Naive thymus-derived CD8-positive, alpha-beta T cell (primary cell): ENCODE data around the gene CIDEB. TPM values are rescaled to one million over a fixed set of nuclear protein-coding genes. Genes with fewer than 3 reads are reported as not detected.
A peak's percentile ranks its signal among the peaks of the same experiment; 100 is the strongest.

Experiments
- ATAC-seq, 2 donors: fragments of 150-1000 bp; cut with Tn5 transposase in 1 of 2; sonication (Bioruptor Pico), chemical (Tn5 transposase) in 1 of 2; 1 replicate in 1 of 2; 2 replicates in 1 of 2; pipeline ENCODE4 v1.10.0; 2021; ENCODE audit warnings: mild to moderate bottlenecking in 2 of 2, moderate library complexity in 2 of 2
- POLR2A ChIA-PET: fragments of 350-600 bp; sonication (Branson Sonifier 250); formaldehyde crosslinking; loops from one replicate; lab custom pipeline; 2021; ENCODE audit warnings: antibody characterized with exemption; lab: Charles Lee
- DNase-seq, 10 donors: peaks; one replicate each; pipeline versions ENCODE4 v3.0.0 to v3.0.0-alpha.2; 2020 to 2022
- H3K27ac Mint-ChIP-seq, 10 donors: one replicate each; pipeline ENCODE4 v1.8.0; 2020 to 2022; ENCODE audit warnings: mild to moderate bottlenecking in 10 of 10, mixed read lengths in 10 of 10, moderate library complexity in 4 of 10, inconsistent platforms in 1 of 10
- H3K27me3 Mint-ChIP-seq, 5 donors: one replicate each; pipeline ENCODE4 v1.8.0; 2021 to 2022; ENCODE audit warnings: mixed read lengths in 5 of 5
- H3K36me3 Mint-ChIP-seq, 3 donors: one replicate each; pipeline ENCODE4 v1.8.0; 2020 to 2022; ENCODE audit warnings: mixed read lengths in 3 of 3, mild to moderate bottlenecking in 2 of 3, inconsistent platforms in 1 of 3
- H3K4me1 Mint-ChIP-seq, 4 donors: one replicate each; pipeline ENCODE4 v1.8.0; 2021 to 2022; ENCODE audit warnings: mixed read lengths in 4 of 4
- H3K4me3 Mint-ChIP-seq, 10 donors: one replicate each; pipeline ENCODE4 v1.8.0; 2020 to 2022; ENCODE audit warnings: mild to moderate bottlenecking in 10 of 10, mixed read lengths in 10 of 10, moderate library complexity in 6 of 10, inconsistent platforms in 1 of 10
- H3K9me3 Mint-ChIP-seq, 9 donors: one replicate each; pipeline ENCODE4 v1.8.0; 2020 to 2022; ENCODE audit warnings: mixed read lengths in 9 of 9, mild to moderate bottlenecking in 3 of 9, inconsistent platforms in 1 of 9, moderate library complexity in 1 of 9
- polyA plus RNA-seq, 3 donors: library from polyadenylated mRNA; unstranded; fragments of 300-500 nt; fragmentation: Illumina TruSeq; gene quantifications; one replicate each; pipeline ENCODE4 v1.2.3, GENCODE V29; 2021
- total RNA-seq, 8 experiments: library from RNA in 2 of 8; stranded (reverse) in 2 of 8; gene quantifications; one replicate each; pipeline ENCODE4 v1.2.3 and lab custom pipeline; 2021 to 2026

CIDEB gene
- total and polyA plus RNA-seq, 5 experiments from 2014 or later: 8.6 to 16.1 (median 13.2) TPM

- ATAC-seq: peak; percentile 62 to 74
- Mint-ChIP-seq H3K36me3 (peaks cover 0 to 53% (median 10%) of the 10 kb centered on the region in 3 donors), H3K4me1 (peaks cover 27 to 49% (median 43%) of the 10 kb centered on the region in 4 donors), H3K27me3 (no peaks in the 10 kb centered on the region), H3K4me3 (peak overlapping the region in 4 of 10 donors; percentile 16 to 22 (median 21)), H3K27ac (peak overlapping the region; percentile 78 to 90 (median 80)), H3K9me3 (no peaks in the 10 kb centered on the region)
- peak; percentile 50 to 83 (median 66) for DNase-seq
- POLR2A ChIA-PET: interaction anchor here (0.6 to 6.0 kb wide), 9 partner anchors 16 to 1424 kb away, joined by 3 to 63 read pairs (median 4); partner anchors contain the start of genes MDP1, RABGGTA, SDR39U1 and TINF2
These were observed 11.2 kb downstream of the CIDEB start for GRCh38 chr14:24296341-24297157.

DNA sequence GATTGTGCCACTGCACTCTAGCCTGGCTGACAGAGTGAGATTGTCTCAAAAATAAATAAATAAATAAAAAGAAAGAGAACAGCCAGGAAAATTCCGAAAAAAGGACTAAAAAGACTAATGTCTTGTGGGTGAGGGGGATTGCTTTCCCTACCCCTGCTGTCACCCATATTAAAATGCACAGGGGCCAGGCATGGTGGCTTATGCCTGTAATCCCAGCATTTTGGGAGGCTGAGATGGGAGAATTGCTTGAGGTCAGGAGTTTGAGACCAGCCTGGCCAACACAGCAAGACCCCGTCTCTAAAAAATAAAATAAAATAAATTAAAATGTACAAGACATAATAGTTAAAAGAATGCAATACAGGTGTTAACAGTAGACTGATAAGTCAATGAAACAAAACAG, 14.3 kb downstream of the CIDEB start:
- H3K36me3 Mint-ChIP-seq: peaks cover 0 to 72% (median 21%) of the 10 kb centered on the region in 3 donors
- POLR2A ChIA-PET: no interaction called here
- DNase-seq (no peak), ATAC-seq (no peak)
- H3K27ac Mint-ChIP-seq: no peak overlapping the region
- H3K9me3 Mint-ChIP-seq: no peaks in the 10 kb centered on the region
- no peaks in the 10 kb centered on the region for H3K27me3 Mint-ChIP-seq
- H3K4me1 Mint-ChIP-seq: peaks cover 18 to 28% (median 27%) of the 10 kb centered on the region in 4 donors
- H3K4me3 Mint-ChIP-seq: no peak overlapping the region

- Mint-ChIP-seq H3K9me3 (no peaks in the 10 kb centered on the region), H3K27ac (peak overlapping the region in 3 of 10 donors; percentile 27 to 62 (median 31)), H3K4me1 (peaks cover 13 to 27% (median 23%) of the 10 kb centered on the region in 4 donors), H3K4me3 (no peak overlapping the region), H3K27me3 (no peaks in the 10 kb centered on the region), H3K36me3 (peaks cover 0 to 67% (median 21%) of the 10 kb centered on the region in 3 donors)
- POLR2A ChIA-PET: no interaction called here
- no peak for DNase-seq
- no peak for ATAC-seq
These were observed 15.5 kb downstream of the CIDEB start for GRCh38 chr14:24292118-24292807.

GRCh38 chr14:24291446-24292117, 16.2 kb downstream of the CIDEB start:
- peak overlapping the region in 3 of 10 donors; percentile 24 to 34 (median 27) for H3K27ac Mint-ChIP-seq
- no peaks in the 10 kb centered on the region for H3K9me3 Mint-ChIP-seq
- POLR2A ChIA-PET: interaction anchor here (0.6 to 1.0 kb wide), 3 partner anchors 12 to 132 kb away, joined by 3 to 6 read pairs (median 4); no protein-coding TSS in a partner anchor
- H3K4me1 Mint-ChIP-seq: peaks cover 9 to 21% (median 16%) of the 10 kb centered on the region in 4 donors
- no peak for DNase-seq
- ATAC-seq: no peak
- H3K27me3 Mint-ChIP-seq: no peaks in the 10 kb centered on the region
- H3K36me3 Mint-ChIP-seq: peaks cover 0 to 65% (median 21%) of the 10 kb centered on the region in 3 donors
- no peak overlapping the region for H3K4me3 Mint-ChIP-seq

GRCh38 chr14:24290746-24291145, 17.0 kb downstream of the CIDEB start:
- Mint-ChIP-seq H3K27ac (peak overlapping the region in 4 of 10 donors; percentile 20 to 89 (median 57)), H3K27me3 (no peaks in the 10 kb centered on the region), H3K9me3 (no peaks in the 10 kb centered on the region), H3K36me3 (peaks cover 0 to 57% (median 15%) of the 10 kb centered on the region in 3 donors), H3K4me1 (peaks cover 4 to 16% (median 10%) of the 10 kb centered on the region in 4 donors), H3K4me3 (no peak overlapping the region)
- POLR2A ChIA-PET: interaction anchor here (0.7 to 1.4 kb wide), 4 partner anchors 9 to 211 kb away, joined by 3 to 7 read pairs (median 4); partner anchors contain the start of genes DHRS1, NOP9 and TINF2
- DNase-seq (no peak), ATAC-seq (no peak)

DNA sequence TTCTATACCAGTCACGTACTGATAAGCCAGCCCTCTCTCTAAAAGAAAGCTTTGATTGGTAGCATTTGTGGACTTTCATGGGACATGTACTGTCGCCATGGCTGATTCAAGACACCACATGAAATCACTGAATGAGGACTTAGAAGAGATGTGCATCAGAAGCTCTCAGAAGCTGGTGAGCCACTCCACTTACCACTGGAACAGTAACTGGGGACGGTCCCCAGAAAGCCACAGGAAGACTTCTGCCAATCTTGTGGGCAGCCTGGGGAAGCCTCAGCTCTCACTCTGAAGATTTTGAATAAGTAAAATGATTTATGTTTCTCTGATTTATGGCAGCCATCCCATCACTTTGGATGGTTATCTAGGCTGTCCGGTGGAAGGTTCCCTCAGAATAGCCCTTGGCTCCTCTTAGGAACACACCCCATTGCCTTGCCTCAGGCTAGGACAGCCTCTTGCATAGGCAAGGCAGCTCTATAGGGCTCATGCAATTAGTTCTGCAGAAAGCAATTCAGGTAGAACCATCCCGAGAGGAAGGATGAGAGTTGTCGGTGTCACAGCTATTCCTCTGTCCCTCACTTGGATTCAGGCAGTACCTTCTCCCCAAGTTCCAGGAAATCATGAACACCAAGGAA, 18.0 kb downstream of the CIDEB start:
- Mint-ChIP-seq H3K9me3 (no peaks in the 10 kb centered on the region), H3K4me3 (no peak overlapping the region), H3K4me1 (peaks cover 2 to 16% (median 10%) of the 10 kb centered on the region in 4 donors), H3K27me3 (no peaks in the 10 kb centered on the region), H3K27ac (peak overlapping the region in 4 of 10 donors; percentile 9 to 54 (median 28)), H3K36me3 (peaks cover 0 to 50% (median 15%) of the 10 kb centered on the region in 3 donors)
- ATAC-seq: peak; percentile 66 to 97
- POLR2A ChIA-PET: interaction anchor here (0.6 to 1.4 kb wide), 4 partner anchors 10 to 960 kb away, joined by 3 to 7 read pairs (median 4); partner anchors contain the start of genes DHRS1, NOP9 and TINF2
- peak in 1 of 10 donors; percentile 35 for DNase-seq

- DNase-seq: no peak
- Mint-ChIP-seq H3K4me1 (peaks cover 2 to 16% (median 10%) of the 10 kb centered on the region in 4 donors), H3K27ac (peak overlapping the region in 2 of 10 donors; percentile 78 to 81), H3K4me3 (no peak overlapping the region), H3K36me3 (peaks cover 0 to 30% (median 11%) of the 10 kb centered on the region in 3 donors), H3K27me3 (no peaks in the 10 kb centered on the region), H3K9me3 (no peaks in the 10 kb centered on the region)
- POLR2A ChIA-PET: no interaction called here
- no peak for ATAC-seq
These were observed 20.8 kb downstream of the CIDEB start for GRCh38 chr14:24286996-24287395.

DNA sequence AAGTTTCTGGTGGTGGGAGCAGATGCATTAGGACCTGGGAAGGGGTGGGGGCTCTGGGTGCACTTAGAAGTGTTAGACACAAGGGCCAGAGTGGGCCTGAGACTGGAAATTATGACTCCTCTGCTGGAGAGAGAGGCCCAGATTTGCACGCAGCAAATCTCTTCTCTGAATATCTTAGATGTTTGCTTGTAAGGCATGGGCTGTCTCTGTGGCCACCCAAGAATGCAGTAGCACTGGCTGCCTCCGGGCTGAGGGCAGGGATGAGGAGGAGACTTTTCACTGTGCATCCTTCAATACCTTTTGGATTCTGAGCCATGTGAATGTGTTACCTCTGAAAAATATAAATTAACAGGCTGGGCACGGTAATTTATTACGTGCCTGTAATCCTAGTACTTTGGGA, 22.4 kb downstream of the CIDEB start:
- POLR2A ChIA-PET: no interaction called here
- ATAC-seq: no peak
- H3K4me3 Mint-ChIP-seq: no peak overlapping the region
- peak overlapping the region in 3 of 10 donors; percentile 8 to 83 (median 66) for H3K27ac Mint-ChIP-seq
- H3K27me3 Mint-ChIP-seq: no peaks in the 10 kb centered on the region
- DNase-seq: no peak
- peaks cover 0 to 14% (median under 1%) of the 10 kb centered on the region in 3 donors for H3K36me3 Mint-ChIP-seq
- peaks cover 3 to 21% (median 12%) of the 10 kb centered on the region in 4 donors for H3K4me1 Mint-ChIP-seq
- H3K9me3 Mint-ChIP-seq: no peaks in the 10 kb centered on the region

DNA sequence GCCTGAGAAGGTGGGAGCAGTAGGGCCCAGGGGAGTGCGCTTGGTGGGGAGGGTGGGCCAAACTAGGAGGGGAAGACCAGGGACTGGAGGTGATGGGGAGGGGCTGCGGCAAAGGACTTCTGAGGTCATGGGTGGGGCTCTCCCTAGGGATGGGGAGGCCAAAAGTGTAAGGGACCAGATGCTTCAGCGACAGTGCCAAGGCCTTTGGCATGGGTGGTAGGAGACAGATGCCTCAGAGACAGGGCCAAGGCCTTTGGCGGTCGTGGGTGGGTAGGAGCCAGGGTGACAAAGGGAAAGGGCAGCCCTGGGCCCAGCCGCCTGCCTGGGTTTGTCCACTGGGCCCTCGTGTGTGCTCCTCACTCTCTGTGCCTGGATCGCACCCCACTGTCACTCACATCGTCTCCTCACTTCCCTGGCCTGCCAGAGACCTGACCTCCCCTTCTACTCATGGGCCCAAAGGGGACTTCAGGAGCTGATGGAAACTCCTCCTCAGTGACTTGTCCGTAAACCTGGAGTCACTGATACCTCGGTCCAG, 23.2 kb downstream of the CIDEB start:
- Mint-ChIP-seq H3K9me3 (no peaks in the 10 kb centered on the region), H3K4me1 (peaks cover 7 to 23% (median 15%) of the 10 kb centered on the region in 4 donors), H3K27ac (peak overlapping the region in 4 of 10 donors; percentile 64 to 83 (median 69)), H3K27me3 (no peaks in the 10 kb centered on the region), H3K36me3 (peaks cover 0 to 6% (median 0%) of the 10 kb centered on the region in 3 donors), H3K4me3 (no peak overlapping the region)
- DNase-seq (no peak), ATAC-seq (no peak)
- POLR2A ChIA-PET: no interaction called here

- peaks cover 0 to 3% (median 0%) of the 10 kb centered on the region in 3 donors for H3K36me3 Mint-ChIP-seq
- H3K27me3 Mint-ChIP-seq: no peaks in the 10 kb centered on the region
- no peak overlapping the region for H3K4me3 Mint-ChIP-seq
- H3K9me3 Mint-ChIP-seq: no peaks in the 10 kb centered on the region
- peak overlapping the region in 4 of 10 donors; percentile 59 to 83 (median 64) for H3K27ac Mint-ChIP-seq
- no peak for DNase-seq
- POLR2A ChIA-PET: interaction anchor here (0.6 kb wide), 1 partner anchor 87 kb away, joined by 3 read pairs; no protein-coding TSS in a partner anchor
- no peak for ATAC-seq
- H3K4me1 Mint-ChIP-seq: peaks cover 12 to 27% (median 20%) of the 10 kb centered on the region in 4 donors
These were observed 23.8 kb downstream of the CIDEB start for GRCh38 chr14:24283796-24284460.

DNA sequence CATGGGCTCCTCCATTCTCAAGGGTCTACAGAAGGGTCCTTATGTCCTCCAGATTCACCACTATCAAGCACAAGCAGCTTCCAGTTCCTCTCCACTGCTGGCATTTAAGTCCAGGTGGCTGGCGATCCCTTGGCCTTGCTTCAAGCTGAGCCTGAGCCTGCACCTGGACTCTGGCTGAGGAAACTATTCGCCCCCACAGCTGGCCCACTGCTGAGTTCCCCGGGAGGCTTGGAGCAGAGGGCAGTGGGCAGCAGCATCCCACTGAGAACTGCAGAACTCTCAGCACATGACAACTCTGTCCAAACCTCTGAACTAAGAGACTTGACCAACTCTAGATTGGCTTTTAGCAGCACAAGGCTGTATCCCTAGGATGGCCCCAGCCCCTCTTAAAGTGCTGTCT, 25.0 kb downstream of the CIDEB start:
- ATAC-seq (no peak), DNase-seq (no peak)
- Mint-ChIP-seq H3K4me1 (peaks cover 18 to 39% (median 27%) of the 10 kb centered on the region in 4 donors), H3K27me3 (no peaks in the 10 kb centered on the region), H3K27ac (peak overlapping the region in 3 of 10 donors; percentile 6 to 54 (median 32)), H3K9me3 (no peaks in the 10 kb centered on the region), H3K36me3 (no peaks in the 10 kb centered on the region), H3K4me3 (no peak overlapping the region)
- POLR2A ChIA-PET: interaction anchor here (0.5 kb wide), 1 partner anchor 39 kb away, joined by 5 read pairs; no protein-coding TSS in a partner anchor
